ENCODE results near the gene NEK11. TPM values are rescaled to one million over a fixed set of nuclear protein-coding genes. Genes with fewer than 3 reads are reported as not detected.
"Not testable (repeated sequence)": the region's sequence is repeated elsewhere in the genome, so short reads cannot be mapped to it uniquely, and the experiment has no call there.

The NEK11 gene
- total RNA-seq, 1 experiment from 2014 or later, result 9.5 TPM

DNA sequence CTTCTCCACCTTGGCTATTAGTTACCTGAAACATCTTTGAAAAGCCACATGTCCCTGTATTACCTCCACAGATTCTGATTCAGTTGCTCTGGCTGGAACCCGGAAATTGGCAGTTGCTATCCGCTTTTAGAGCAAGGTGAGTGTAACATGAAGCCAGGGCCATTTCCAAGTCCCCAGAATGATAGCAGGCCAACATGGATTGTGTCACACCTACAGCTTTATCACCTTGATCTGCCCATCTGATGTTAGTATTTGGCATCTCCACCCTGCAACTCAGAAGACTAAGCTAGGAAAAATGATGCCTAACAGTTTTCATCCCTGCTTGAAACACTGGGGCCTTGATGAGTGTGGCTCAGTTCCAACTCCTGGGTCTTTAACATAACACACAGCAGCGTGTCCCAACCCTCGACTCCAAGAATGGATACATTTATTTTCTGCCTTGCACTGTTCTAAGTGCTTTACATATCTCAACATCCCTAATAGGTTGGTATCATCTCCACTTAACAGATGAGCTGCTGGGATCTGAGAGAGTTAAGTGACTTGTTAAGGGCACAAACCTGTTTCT, 333.6 kb downstream of the NEK11 start:
- H3K9me3 ChIP-seq (ENCODE audit: control insufficient read depth, insufficient read depth, low read depth, low read length), result no peaks in the 10 kb centered on the region
- ATAC-seq (no peak), DNase-seq (ENCODE audit: low read depth, low spot score) (no peak)
- no peaks in the 10 kb centered on the region for H3K27me3 ChIP-seq (ENCODE audit: control insufficient read depth, insufficient read depth, low read length)
- no peaks in the 10 kb centered on the region for H3K36me3 ChIP-seq (ENCODE audit: control insufficient read depth, insufficient read depth, low read length)
- TF ChIP-seq CTCF (IDR thresholded peaks at IDR 0.05) (no peak), POLR2AphosphoS5 (IDR thresholded peaks at IDR 0.05; ENCODE audit: low read depth, low read length) (no peak), SIN3A (IDR thresholded peaks at IDR 0.05; ENCODE audit: borderline replicate concordance, insufficient read depth, low read depth, low read length) (no peak), REST (IDR thresholded peaks at IDR 0.05; ENCODE audit: insufficient read depth in 1 of 2, low read depth in 2 of 2, low read length in 1 of 2) (no peak), TCF7L2 (IDR thresholded peaks at IDR 0.05; ENCODE audit: low read depth, low read length) (no peak)
- no TSS peak for BruUV-seq (replicated peaks)
- no peak overlapping the region for H3K27ac ChIP-seq (ENCODE audit: low read length)
- intact Hi-C loops (cut with micrococcal nuclease; ENCODE audit: unreplicated experiment), result loop anchor here (10.0 kb wide), 1 partner anchor 325 kb away; no protein-coding TSS in a partner anchor
- ChIA-PET POLR2A (no interaction called here), CTCF (no interaction called here)
- in situ Hi-C loops (cut with HindIII; ENCODE audit: low pct_unique_long_range_greater_than_20kb, low sequenced_read_pairs), result no loop called here
- no peak overlapping the region; a peak in 1 of 4 replicates for H3K4me3 ChIP-seq (ENCODE audit: low read depth in 2 of 2, low read length in 2 of 2)
- H3K4me1 ChIP-seq (ENCODE audit: control insufficient read depth, insufficient read depth, low read length), result peaks cover 6% of the 10 kb centered on the region; the same call in 1 of the 2 replicates

GRCh38 chr3:131361066-131361463, 334.4 kb downstream of the NEK11 start:
- in situ Hi-C loops (cut with HindIII; ENCODE audit: low pct_unique_long_range_greater_than_20kb, low sequenced_read_pairs); H3K36me3 ChIP-seq (ENCODE audit: control insufficient read depth, insufficient read depth, low read length); H3K9me3 ChIP-seq (ENCODE audit: control insufficient read depth, insufficient read depth, low read depth, low read length); H3K4me1 ChIP-seq (ENCODE audit: control insufficient read depth, insufficient read depth, low read length); POLR2A ChIA-PET; DNase-seq (ENCODE audit: low read depth, low spot score); H3K27me3 ChIP-seq (ENCODE audit: control insufficient read depth, insufficient read depth, low read length); CTCF ChIA-PET: not testable (repeated sequence)
- peak overlapping the region; percentile 56 to 57 for H3K4me3 ChIP-seq (ENCODE audit: low read depth in 2 of 2, low read length in 2 of 2)
- H3K27ac ChIP-seq (ENCODE audit: low read length), result peak overlapping the region; percentile 41
- BruUV-seq (replicated peaks), result TSS peak; percentile 73
- intact Hi-C loops (cut with micrococcal nuclease; ENCODE audit: unreplicated experiment), result loop anchor here (10.0 kb wide), 1 partner anchor 326 kb away; no protein-coding TSS in a partner anchor
- ATAC-seq, result peak; percentile 15; the same call in 1 of the 2 replicates

Measured in Panc1 (cell line).